ENCODE results near the gene ARIH2.

The ARIH2 gene

GRCh38 chr3:48966367-48966766 lies 47.7 kb downstream of the ARIH2 start:
- Histone ChIP-seq H3K27me3 (ENCODE audit: low read length) (no peaks in the 10 kb centered on the region), H3K4me3 (ENCODE audit: insufficient read depth, low read length, poor library complexity, severe bottlenecking) (no peak overlapping the region), H3K27ac (ENCODE audit: low read depth, low read length) (no peak overlapping the region), H3F3A (ENCODE audit: insufficient read depth) (no peaks in the 10 kb centered on the region), H3K9me3 (ENCODE audit: insufficient read depth, low read length) (no peaks in the 10 kb centered on the region), H2AFZ (ENCODE audit: low read depth, low read length, severe bottlenecking) (no peak overlapping the region), H4K20me1 (ENCODE audit: low read depth, low read length) (no peaks in the 10 kb centered on the region), H3K9ac (ENCODE audit: low read length) (no peak overlapping the region), H3K9me2 (replicated peaks; ENCODE audit: insufficient read depth, low read length) (no peaks in the 10 kb centered on the region), H3K79me2 (ENCODE audit: insufficient read depth, low read length) (no peaks in the 10 kb centered on the region), H3K4me2 (ENCODE audit: low read depth, low read length, poor library complexity, severe bottlenecking) (no peak overlapping the region), H3K36me3 (ENCODE audit: low read length) (peaks cover 10% of the 10 kb centered on the region; the same call in 1 of the 2 replicates)
- TF ChIP-seq CTCF (IDR thresholded peaks at IDR 0.05; ENCODE audit: insufficient read depth, low read length, poor library complexity, severe bottlenecking) (no peak), EZH2phosphoT487 (conservative IDR thresholded peaks at IDR 0.05; ENCODE audit: low read length) (no peak)

GRCh38 chr3:48966876-48967361 lies 48.3 kb downstream of the ARIH2 start:
- Histone ChIP-seq H2AFZ (ENCODE audit: low read depth, low read length, severe bottlenecking) (no peak overlapping the region), H3K79me2 (ENCODE audit: insufficient read depth, low read length) (no peaks in the 10 kb centered on the region), H3K9ac (ENCODE audit: low read length) (no peak overlapping the region), H3K9me2 (replicated peaks; ENCODE audit: insufficient read depth, low read length) (no peaks in the 10 kb centered on the region), H3K9me3 (ENCODE audit: insufficient read depth, low read length) (no peaks in the 10 kb centered on the region), H3K36me3 (ENCODE audit: low read length) (peaks cover 11% of the 10 kb centered on the region; the same call in 1 of the 2 replicates), H3F3A (ENCODE audit: insufficient read depth) (no peaks in the 10 kb centered on the region), H3K4me2 (ENCODE audit: low read depth, low read length, poor library complexity, severe bottlenecking) (no peak overlapping the region), H3K27ac (ENCODE audit: low read depth, low read length) (no peak overlapping the region), H3K27me3 (ENCODE audit: low read length) (no peaks in the 10 kb centered on the region), H3K4me3 (ENCODE audit: insufficient read depth, low read length, poor library complexity, severe bottlenecking) (no peak overlapping the region), H4K20me1 (ENCODE audit: low read depth, low read length) (no peaks in the 10 kb centered on the region)
- TF ChIP-seq EZH2phosphoT487 (conservative IDR thresholded peaks at IDR 0.05; ENCODE audit: low read length): no peak
- no peak for TF ChIP-seq CTCF (IDR thresholded peaks at IDR 0.05; ENCODE audit: insufficient read depth, low read length, poor library complexity, severe bottlenecking)

DNA sequence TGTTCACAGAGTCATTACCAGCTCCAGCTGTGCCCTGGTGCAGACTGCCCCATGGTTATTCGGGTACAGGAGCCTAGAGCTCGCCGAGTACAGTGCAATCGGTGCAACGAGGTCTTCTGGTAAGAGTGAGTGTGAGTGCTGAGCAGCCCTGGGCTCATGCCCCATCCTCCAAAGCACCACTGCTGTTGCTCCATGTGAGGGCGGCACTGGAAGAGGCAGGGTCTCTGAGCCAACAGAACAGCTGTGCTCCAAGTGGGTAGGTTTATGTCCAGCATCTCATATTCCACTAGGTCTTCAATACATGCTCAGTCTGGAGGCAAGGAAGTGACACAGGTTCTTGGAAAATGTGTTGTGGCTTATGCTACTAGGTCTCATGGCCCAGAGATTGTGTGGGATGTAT lies 51.9 kb downstream of the ARIH2 start:
- TF ChIP-seq EZH2phosphoT487 (conservative IDR thresholded peaks at IDR 0.05; ENCODE audit: low read length) (no peak), CTCF (IDR thresholded peaks at IDR 0.05; ENCODE audit: insufficient read depth, low read length, poor library complexity, severe bottlenecking) (no peak)
- no peak overlapping the region for H3K9ac ChIP-seq (ENCODE audit: low read length)
- H3K27me3 ChIP-seq (ENCODE audit: low read length): no peaks in the 10 kb centered on the region
- peaks cover 16% of the 10 kb centered on the region; the same call in 1 of the 2 replicates for H3K36me3 ChIP-seq (ENCODE audit: low read length)
- H2AFZ ChIP-seq (ENCODE audit: low read depth, low read length, severe bottlenecking): no peak overlapping the region
- H3K4me3 ChIP-seq (ENCODE audit: insufficient read depth, low read length, poor library complexity, severe bottlenecking): no peak overlapping the region
- no peaks in the 10 kb centered on the region for H3F3A ChIP-seq (ENCODE audit: insufficient read depth)
- H3K79me2 ChIP-seq (ENCODE audit: insufficient read depth, low read length): no peaks in the 10 kb centered on the region
- H4K20me1 ChIP-seq (ENCODE audit: low read depth, low read length): no peaks in the 10 kb centered on the region
- H3K9me3 ChIP-seq (ENCODE audit: insufficient read depth, low read length): no peaks in the 10 kb centered on the region
- no peak overlapping the region for H3K4me2 ChIP-seq (ENCODE audit: low read depth, low read length, poor library complexity, severe bottlenecking)
- no peak overlapping the region for H3K27ac ChIP-seq (ENCODE audit: low read depth, low read length)
- H3K9me2 ChIP-seq (replicated peaks; ENCODE audit: insufficient read depth, low read length): no peaks in the 10 kb centered on the region
